Natural killer cell (primary cell): ENCODE data around the gene UBE4B. TPM values are rescaled to one million over a fixed set of nuclear protein-coding genes. Genes with fewer than 3 reads are reported as not detected.

Experiments
- ATAC-seq, 3 donors: fragments of 150-1000 bp in 2 of 3; fragments of 200-7000 bp in 1 of 3; cut with Tn5 transposase; 1 replicate in 1 of 3; 2 replicates in 2 of 3; pipeline ENCODE4 v1.10.0; 2021; ENCODE audit warnings: mild to moderate bottlenecking in 2 of 3, moderate library complexity in 2 of 3
- DNase-seq, 2 donors: peaks; one replicate each; pipeline versions ENCODE4 v3.0.0 to v3.0.0-alpha.2; 2013 to 2021; ENCODE audit warnings: mixed read lengths in 1 of 2
- H3K27ac ChIP-seq: one replicate; pipeline ENCODE4 v1.5.1; 2013; ENCODE audit warnings: mild to moderate bottlenecking, low read length
- H3K27me3 ChIP-seq: one replicate; pipeline ENCODE4 v1.6.1; 2013; ENCODE audit warnings: low read length; ENCODE audit not compliant: control insufficient read depth, insufficient read depth
- H3K36me3 ChIP-seq: one replicate; pipeline ENCODE4 v1.6.1; 2013; ENCODE audit warnings: low read length; ENCODE audit not compliant: control insufficient read depth, insufficient read depth
- H3K4me1 ChIP-seq: one replicate; pipeline ENCODE4 v1.6.1; 2013; ENCODE audit warnings: low read length; ENCODE audit not compliant: control insufficient read depth, insufficient read depth
- H3K4me3 ChIP-seq: one replicate; pipeline ENCODE4 v1.5.1; 2013; ENCODE audit warnings: low read length
- H3K9me3 ChIP-seq: one replicate; pipeline ENCODE4 v1.6.1; 2013; ENCODE audit warnings: low read length; ENCODE audit not compliant: control insufficient read depth, insufficient read depth
- H3K27ac Mint-ChIP-seq, 2 donors: one replicate each; pipeline ENCODE4 v1.8.0; 2022; ENCODE audit warnings: mild to moderate bottlenecking in 2 of 2, mixed read lengths in 2 of 2, moderate library complexity in 1 of 2
- H3K27me3 Mint-ChIP-seq, 2 donors: one replicate each; pipeline ENCODE4 v1.8.0; 2022; ENCODE audit warnings: low read depth in 2 of 2, mixed read lengths in 2 of 2
- H3K36me3 Mint-ChIP-seq: one replicate; pipeline ENCODE4 v1.8.0; 2022; ENCODE audit warnings: mixed read lengths
- H3K4me1 Mint-ChIP-seq, 2 donors: one replicate each; pipeline ENCODE4 v1.8.0; 2022; ENCODE audit warnings: mixed read lengths in 2 of 2
- H3K4me3 Mint-ChIP-seq: one replicate; pipeline ENCODE4 v1.8.0; 2022; ENCODE audit warnings: mild to moderate bottlenecking, moderate library complexity, mixed read lengths
- H3K9me3 Mint-ChIP-seq, 2 donors: one replicate each; pipeline ENCODE4 v1.8.0; 2022; ENCODE audit warnings: mixed read lengths in 2 of 2
- WGBS: methylation state at CpG from one replicate; pipeline ENCODE4 v1.1.7; 2013; ENCODE audit warnings: missing lambda C conversion rate; ENCODE audit not compliant: insufficient coverage; 5-methylcytosine and 5-hydroxymethylcytosine counted together
- intact Hi-C: fragments of 100-400 bp; cut with micrococcal nuclease; formaldehyde crosslinking; loops from one replicate; pipeline ENCODE4 v1.14.2; 2022
- total RNA-seq, 4 donors: library from RNA; stranded (reverse); fragments of 120-200 nt in 1 of 4; gene quantifications; one replicate each; pipeline versions ENCODE4 v1.2.3 to v1.2.4, GENCODE V29; 2013 to 2022
- TF ChIP-seq, protein P1 (sequence below): fragments of 200-600 bp; IDR thresholded peaks from one replicate; pipeline ENCODE4 v1.8.0; 2022; ENCODE audit warnings: antibody characterized with exemption

UBE4B gene
- total RNA-seq, 3 donors from 2014 or later (not counting 1 experiment from before 2014, with no cell fraction given): 37.0 to 48.0 (median 41.4) TPM

DNA sequence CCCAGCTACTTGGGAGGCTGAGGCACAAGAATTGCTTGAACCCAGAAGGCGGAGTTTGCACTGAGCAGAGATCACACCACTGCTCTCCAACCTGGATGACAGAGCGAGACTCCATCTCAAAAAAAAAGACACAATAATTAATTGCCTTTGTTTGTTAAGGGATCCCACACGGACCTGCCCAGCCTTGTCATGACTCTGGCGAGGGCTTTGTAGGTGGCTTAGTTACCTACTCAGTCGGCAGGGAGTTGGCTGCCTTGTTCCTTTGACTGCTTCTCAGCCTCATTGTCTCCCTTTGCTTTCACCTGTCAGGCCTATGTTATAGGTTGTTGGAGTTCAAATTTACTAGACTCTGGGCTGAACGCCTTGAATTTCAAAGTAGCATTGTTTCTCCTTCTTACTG lies 82.0 kb downstream of the UBE4B start:
- H3K27me3 Mint-ChIP-seq: no peaks in the 10 kb centered on the region
- peaks cover 8 to 11% of the 10 kb centered on the region in 2 donors for H3K4me1 Mint-ChIP-seq
- intact Hi-C loops: no loop called here
- ATAC-seq: no peak
- H3K27ac ChIP-seq: no peak overlapping the region
- H3K4me1 ChIP-seq: peaks cover 2% of the 10 kb centered on the region
- no peaks in the 10 kb centered on the region for H3K9me3 Mint-ChIP-seq
- no peak overlapping the region for H3K27ac Mint-ChIP-seq
- TF ChIP-seq, protein P1, sequence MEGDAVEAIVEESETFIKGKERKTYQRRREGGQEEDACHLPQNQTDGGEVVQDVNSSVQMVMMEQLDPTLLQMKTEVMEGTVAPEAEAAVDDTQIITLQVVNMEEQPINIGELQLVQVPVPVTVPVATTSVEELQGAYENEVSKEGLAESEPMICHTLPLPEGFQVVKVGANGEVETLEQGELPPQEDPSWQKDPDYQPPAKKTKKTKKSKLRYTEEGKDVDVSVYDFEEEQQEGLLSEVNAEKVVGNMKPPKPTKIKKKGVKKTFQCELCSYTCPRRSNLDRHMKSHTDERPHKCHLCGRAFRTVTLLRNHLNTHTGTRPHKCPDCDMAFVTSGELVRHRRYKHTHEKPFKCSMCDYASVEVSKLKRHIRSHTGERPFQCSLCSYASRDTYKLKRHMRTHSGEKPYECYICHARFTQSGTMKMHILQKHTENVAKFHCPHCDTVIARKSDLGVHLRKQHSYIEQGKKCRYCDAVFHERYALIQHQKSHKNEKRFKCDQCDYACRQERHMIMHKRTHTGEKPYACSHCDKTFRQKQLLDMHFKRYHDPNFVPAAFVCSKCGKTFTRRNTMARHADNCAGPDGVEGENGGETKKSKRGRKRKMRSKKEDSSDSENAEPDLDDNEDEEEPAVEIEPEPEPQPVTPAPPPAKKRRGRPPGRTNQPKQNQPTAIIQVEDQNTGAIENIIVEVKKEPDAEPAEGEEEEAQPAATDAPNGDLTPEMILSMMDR: no peak
- no peak for DNase-seq
- H3K4me3 Mint-ChIP-seq: no peak overlapping the region
- H3K9me3 ChIP-seq: no peaks in the 10 kb centered on the region
- no peak overlapping the region for H3K4me3 ChIP-seq
- no peaks in the 10 kb centered on the region for H3K27me3 ChIP-seq
- WGBS: 96% methylated on average over 6 of the region's 6 CpGs
- H3K36me3 Mint-ChIP-seq: peaks cover 7% of the 10 kb centered on the region
- peaks cover 19% of the 10 kb centered on the region for H3K36me3 ChIP-seq

DNA sequence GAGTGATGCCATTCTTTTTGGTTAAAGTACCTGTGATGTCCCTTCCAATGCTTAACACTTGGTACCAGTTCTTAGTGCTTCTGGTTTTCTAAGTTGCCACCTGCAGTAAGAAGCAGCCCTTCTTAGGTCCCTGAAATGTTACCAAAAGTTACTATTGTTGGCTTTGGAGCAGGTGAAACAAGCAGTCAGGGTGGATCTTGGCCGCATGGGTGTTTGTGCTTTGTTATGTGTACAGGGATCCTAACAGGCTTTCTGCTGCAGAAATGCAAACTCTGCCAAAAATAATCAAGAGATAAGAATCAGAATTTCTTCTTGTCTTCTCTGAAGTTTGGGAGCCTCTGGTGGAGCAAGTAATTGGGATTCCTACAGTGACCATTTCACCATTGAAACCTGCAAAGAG lies 84.4 kb downstream of the UBE4B start:
- Mint-ChIP-seq H3K27me3 (no peaks in the 10 kb centered on the region), H3K27ac (no peak overlapping the region), H3K9me3 (no peaks in the 10 kb centered on the region), H3K4me3 (no peak overlapping the region), H3K4me1 (peaks cover 8 to 11% of the 10 kb centered on the region in 2 donors), H3K36me3 (peaks cover 16% of the 10 kb centered on the region)
- Histone ChIP-seq H3K9me3 (no peaks in the 10 kb centered on the region), H3K36me3 (peaks cover 23% of the 10 kb centered on the region), H3K27me3 (no peaks in the 10 kb centered on the region), H3K27ac (no peak overlapping the region), H3K4me3 (no peak overlapping the region), H3K4me1 (peaks cover 2% of the 10 kb centered on the region)
- no peak for ATAC-seq
- TF ChIP-seq, protein P1: no peak
- WGBS: 100% methylated on average over 1 of the region's 1 CpG
- intact Hi-C loops: no loop called here
- DNase-seq: no peak

DNA sequence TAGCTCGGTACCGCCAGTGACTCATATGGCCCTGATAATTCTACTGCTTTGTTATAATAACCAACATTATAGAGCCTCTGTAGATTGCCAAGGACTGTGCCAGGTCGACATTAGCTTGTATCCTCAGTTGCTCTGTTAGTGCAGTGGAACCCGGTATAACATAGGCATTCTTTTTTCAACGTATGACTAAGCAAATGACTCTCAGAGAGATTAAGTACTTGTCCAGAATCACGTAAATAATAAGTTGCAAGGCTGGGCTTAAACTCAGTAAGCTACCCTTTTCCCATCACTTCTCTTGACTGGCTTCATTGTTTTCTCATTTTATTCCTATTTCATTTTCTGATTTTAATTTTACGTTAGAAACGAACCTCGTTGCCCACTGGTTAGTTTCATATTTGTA lies 85.1 kb downstream of the UBE4B start:
- Mint-ChIP-seq H3K4me1 (peaks cover 4 to 5% of the 10 kb centered on the region in 2 donors), H3K4me3 (no peak overlapping the region), H3K9me3 (no peaks in the 10 kb centered on the region), H3K27ac (no peak overlapping the region), H3K36me3 (peaks cover 17% of the 10 kb centered on the region), H3K27me3 (no peaks in the 10 kb centered on the region)
- no peak overlapping the region for H3K27ac ChIP-seq
- peaks cover 2% of the 10 kb centered on the region for H3K4me1 ChIP-seq
- no peaks in the 10 kb centered on the region for H3K9me3 ChIP-seq
- no peak for DNase-seq
- H3K4me3 ChIP-seq: no peak overlapping the region
- no peaks in the 10 kb centered on the region for H3K27me3 ChIP-seq
- TF ChIP-seq, protein P1: no peak
- WGBS: 97% methylated on average over 9 of the region's 9 CpGs
- intact Hi-C loops: no loop called here
- no peak for ATAC-seq
- H3K36me3 ChIP-seq: peaks cover 28% of the 10 kb centered on the region

DNA sequence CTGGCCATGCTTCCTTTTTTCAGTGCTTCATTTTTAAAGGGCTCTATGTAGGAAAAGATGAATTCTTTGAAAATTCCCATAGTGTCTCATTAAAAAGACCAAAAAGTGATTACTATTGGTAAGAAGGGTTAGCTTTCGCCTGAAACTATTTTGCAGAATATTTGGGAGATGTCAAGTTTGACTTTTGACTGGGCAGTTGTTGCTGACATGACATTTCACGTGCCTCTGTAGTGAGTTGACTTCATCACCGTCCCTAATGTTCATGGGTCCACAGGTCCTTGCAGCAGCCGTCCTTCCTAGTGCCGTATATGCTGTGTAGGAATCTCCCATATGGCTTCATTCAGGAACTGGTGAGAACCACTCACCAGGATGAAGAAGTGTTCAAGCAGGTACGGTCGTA lies 88.9 kb downstream of the UBE4B start:
- Mint-ChIP-seq H3K4me1 (no peaks in the 10 kb centered on the region), H3K4me3 (no peak overlapping the region), H3K36me3 (peaks cover 17% of the 10 kb centered on the region), H3K27me3 (no peaks in the 10 kb centered on the region), H3K27ac (no peak overlapping the region), H3K9me3 (no peaks in the 10 kb centered on the region)
- Histone ChIP-seq H3K9me3 (no peaks in the 10 kb centered on the region), H3K36me3 (peaks cover 25% of the 10 kb centered on the region), H3K4me3 (no peak overlapping the region), H3K27ac (no peak overlapping the region), H3K27me3 (no peaks in the 10 kb centered on the region), H3K4me1 (no peaks in the 10 kb centered on the region)
- ATAC-seq (no peak), DNase-seq (no peak)
- TF ChIP-seq, protein P1: no peak
- intact Hi-C loops: no loop called here
- 99% methylated on average over 7 of the region's 7 CpGs for WGBS
